ENCODE results near the gene ASXL1.

ASXL1 gene

GRCh38 chr20:32435449-32436107 lies 77.4 kb downstream of the ASXL1 start:
- no peak for TF ChIP-seq CTCF (IDR thresholded peaks at IDR 0.05; ENCODE audit: low read depth, low read length, missing control alignments)
- no peak for DNase-seq (ENCODE audit: low read depth)
- H3K4me3 ChIP-seq (ENCODE audit: low read depth, low read length): no peak overlapping the region

GRCh38 chr20:32436142-32436861 lies 78.2 kb downstream of the ASXL1 start:
- DNase-seq (ENCODE audit: low read depth): no peak
- TF ChIP-seq CTCF (IDR thresholded peaks at IDR 0.05; ENCODE audit: low read depth, low read length, missing control alignments): no peak
- H3K4me3 ChIP-seq (ENCODE audit: low read depth, low read length): no peak overlapping the region

GRCh38 chr20:32436968-32437367 lies 78.8 kb downstream of the ASXL1 start:
- no peak for DNase-seq (ENCODE audit: low read depth)
- no peak for TF ChIP-seq CTCF (IDR thresholded peaks at IDR 0.05; ENCODE audit: low read depth, low read length, missing control alignments)
- H3K4me3 ChIP-seq (ENCODE audit: low read depth, low read length): no peak overlapping the region

GRCh38 chr20:32437391-32438074 lies 79.4 kb downstream of the ASXL1 start:
- H3K4me3 ChIP-seq (ENCODE audit: low read depth, low read length): no peak overlapping the region
- DNase-seq (ENCODE audit: low read depth): no peak
- peak; percentile 57 for TF ChIP-seq CTCF (IDR thresholded peaks at IDR 0.05; ENCODE audit: low read depth, low read length, missing control alignments)

GRCh38 chr20:32438331-32438858 lies 80.3 kb downstream of the ASXL1 start:
- H3K4me3 ChIP-seq (ENCODE audit: low read depth, low read length): no peak overlapping the region
- no peak for DNase-seq (ENCODE audit: low read depth)
- no peak for TF ChIP-seq CTCF (IDR thresholded peaks at IDR 0.05; ENCODE audit: low read depth, low read length, missing control alignments)

GRCh38 chr20:32439132-32439829 lies 81.2 kb downstream of the ASXL1 start:
- TF ChIP-seq CTCF (IDR thresholded peaks at IDR 0.05; ENCODE audit: low read depth, low read length, missing control alignments): no peak
- H3K4me3 ChIP-seq (ENCODE audit: low read depth, low read length): no peak overlapping the region
- DNase-seq (ENCODE audit: low read depth): no peak
